Stimulated activated CD8-positive, alpha-beta memory T cell treated with anti-CD3 and anti-CD28 coated beads, Interleukin-15, amount 100 ng/mL, for 4 hours (primary cell): ENCODE measurements around the gene IKBKE.

ENCODE experiments used
- DNase-seq, 2 donors: peaks; one replicate each; pipeline ENCODE4 v3.0.0-alpha.2; 2020; ENCODE audit warnings: low read depth in 2 of 2

IKBKE gene

DNA sequence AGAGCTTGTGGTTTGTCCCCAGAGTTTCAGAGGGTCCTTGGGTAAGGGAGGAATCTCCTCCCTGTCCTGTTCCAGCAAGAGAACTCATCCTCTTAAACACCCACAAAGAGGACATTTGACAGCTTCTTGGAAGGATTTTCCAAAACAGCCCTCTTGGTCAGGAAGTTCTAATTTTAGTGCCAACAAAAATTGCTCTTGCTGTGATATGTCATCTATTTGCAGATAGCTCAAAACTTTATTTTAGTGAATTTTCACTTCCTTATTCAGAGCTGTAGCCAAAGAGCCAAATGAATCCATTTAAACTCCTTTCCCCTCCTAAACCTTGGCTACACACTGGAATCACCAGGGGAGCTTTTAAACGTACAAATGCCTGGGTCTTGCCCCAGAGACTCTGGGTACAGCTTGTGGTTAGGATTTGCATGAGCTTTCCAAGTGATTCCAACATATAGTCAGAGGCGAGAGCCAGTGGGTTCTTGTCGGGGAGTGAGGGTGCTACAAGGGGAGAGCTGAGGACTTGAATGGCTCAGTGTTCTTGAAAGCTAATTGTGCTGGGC lies 25.3 kb downstream of the IKBKE start:
- DNase-seq, result no peak

- DNase-seq, result no peak
These were observed 26.0 kb downstream of the IKBKE start for GRCh38 chr1:206496131-206496793.

GRCh38 chr1:206497363-206497762 lies 27.1 kb downstream of the IKBKE start:
- no peak for DNase-seq

DNA sequence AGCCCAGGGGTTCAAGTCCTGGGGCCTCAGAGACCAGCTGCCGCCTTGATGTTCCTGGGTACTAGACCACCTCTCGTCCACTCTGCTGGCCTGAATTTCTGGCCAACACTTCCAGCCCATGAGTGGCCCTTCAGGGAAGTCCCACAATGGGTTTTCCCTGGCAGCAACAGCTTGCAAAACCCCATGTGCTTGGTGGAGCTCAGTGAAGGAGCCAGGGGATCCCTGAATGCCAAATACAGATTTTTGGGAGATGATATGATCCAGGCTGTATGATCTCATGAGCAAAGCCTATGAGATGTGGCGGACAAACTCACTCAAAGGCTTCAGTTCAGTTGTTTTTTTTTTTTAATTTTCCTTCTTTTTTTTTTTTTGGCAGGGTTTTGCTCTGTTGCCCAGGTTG lies 27.5 kb downstream of the IKBKE start:
- DNase-seq, result no peak

- DNase-seq, result no peak
These were observed 28.4 kb downstream of the IKBKE start for GRCh38 chr1:206498685-206499084.

DNA sequence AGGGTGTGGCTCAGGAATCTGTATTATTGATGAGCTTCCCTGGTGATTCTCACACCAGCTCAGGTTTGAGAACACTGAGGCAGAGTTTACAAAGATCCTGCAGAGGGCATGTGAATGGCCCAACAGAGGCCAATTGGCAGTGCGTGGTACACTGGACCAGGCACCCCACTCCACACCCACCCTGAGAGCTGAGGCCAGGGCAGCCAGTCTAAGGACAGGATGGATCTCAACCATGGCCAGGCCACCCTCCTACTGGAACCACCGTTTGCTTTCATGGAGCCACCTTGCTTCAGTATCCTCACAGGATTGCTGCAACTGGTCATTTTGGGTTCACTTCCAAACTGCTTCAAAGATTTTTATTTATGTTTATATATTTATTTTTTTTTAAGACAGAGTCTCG lies 29.8 kb downstream of the IKBKE start:
- no peak for DNase-seq

DNA sequence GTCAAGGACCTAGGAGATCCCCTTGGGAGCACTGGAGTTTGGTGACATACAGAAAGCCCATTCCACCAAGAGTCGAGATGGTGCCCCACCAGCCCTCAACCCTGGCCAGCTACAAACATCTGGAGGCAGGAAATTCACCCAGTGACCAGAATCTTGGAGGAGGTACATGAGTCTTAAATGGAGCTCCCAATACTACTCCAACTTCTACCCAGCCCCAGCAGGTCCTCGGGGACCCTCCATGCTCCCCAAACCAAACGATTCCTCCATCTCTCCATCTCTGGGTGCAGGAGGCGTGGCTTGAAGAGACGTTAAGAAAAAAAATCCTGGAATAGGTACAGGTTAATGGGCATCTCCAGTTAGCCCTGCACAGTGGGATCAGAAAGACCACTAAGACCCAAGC lies 31.6 kb downstream of the IKBKE start:
- no peak for DNase-seq

- no peak for DNase-seq
These were observed 32.1 kb downstream of the IKBKE start for GRCh38 chr1:206502403-206502802.

DNA sequence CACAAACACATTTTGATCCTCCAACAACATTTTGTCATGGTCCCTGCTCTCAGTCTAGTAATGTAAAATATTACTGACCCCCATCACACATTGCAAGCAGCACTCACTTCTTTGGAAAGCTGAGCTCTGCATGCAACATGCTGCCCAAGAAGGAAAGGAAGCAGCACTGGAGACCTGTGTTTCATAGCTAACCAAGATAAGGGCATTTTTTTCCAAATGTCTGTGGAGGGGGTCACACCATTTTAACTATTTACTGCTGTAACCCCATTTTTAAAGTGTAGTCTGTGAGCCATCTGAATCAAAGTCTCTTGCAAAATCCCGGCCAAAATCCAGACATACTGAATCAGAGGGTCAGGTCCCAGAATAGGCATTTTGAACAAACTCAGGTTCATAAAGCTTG lies 32.5 kb downstream of the IKBKE start:
- no peak for DNase-seq

GRCh38 chr1:206503591-206504362 lies 33.5 kb downstream of the IKBKE start:
- DNase-seq, result peak in 1 of 2 donors; percentile 17

DNA sequence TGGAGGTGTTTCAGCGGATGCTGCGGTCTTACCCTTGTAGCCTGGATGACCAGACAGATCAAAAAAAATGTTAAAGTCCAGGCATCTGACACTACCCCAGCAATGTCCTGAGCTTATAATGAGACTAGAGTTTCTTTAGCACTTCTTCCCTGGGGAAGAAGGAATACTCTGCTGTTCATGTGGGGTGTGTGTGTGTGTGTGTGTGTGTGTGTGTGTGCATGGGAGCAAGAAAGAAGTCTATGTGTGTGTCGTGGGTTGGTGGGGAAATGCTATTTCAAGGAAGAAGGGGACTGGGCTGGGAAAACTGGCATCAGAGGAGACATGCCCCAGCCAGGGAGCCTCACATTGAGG lies 34.1 kb downstream of the IKBKE start:
- DNase-seq, result no peak

GRCh38 chr1:206505702-206506355 lies 35.6 kb downstream of the IKBKE start:
- DNase-seq, result no peak

DNA sequence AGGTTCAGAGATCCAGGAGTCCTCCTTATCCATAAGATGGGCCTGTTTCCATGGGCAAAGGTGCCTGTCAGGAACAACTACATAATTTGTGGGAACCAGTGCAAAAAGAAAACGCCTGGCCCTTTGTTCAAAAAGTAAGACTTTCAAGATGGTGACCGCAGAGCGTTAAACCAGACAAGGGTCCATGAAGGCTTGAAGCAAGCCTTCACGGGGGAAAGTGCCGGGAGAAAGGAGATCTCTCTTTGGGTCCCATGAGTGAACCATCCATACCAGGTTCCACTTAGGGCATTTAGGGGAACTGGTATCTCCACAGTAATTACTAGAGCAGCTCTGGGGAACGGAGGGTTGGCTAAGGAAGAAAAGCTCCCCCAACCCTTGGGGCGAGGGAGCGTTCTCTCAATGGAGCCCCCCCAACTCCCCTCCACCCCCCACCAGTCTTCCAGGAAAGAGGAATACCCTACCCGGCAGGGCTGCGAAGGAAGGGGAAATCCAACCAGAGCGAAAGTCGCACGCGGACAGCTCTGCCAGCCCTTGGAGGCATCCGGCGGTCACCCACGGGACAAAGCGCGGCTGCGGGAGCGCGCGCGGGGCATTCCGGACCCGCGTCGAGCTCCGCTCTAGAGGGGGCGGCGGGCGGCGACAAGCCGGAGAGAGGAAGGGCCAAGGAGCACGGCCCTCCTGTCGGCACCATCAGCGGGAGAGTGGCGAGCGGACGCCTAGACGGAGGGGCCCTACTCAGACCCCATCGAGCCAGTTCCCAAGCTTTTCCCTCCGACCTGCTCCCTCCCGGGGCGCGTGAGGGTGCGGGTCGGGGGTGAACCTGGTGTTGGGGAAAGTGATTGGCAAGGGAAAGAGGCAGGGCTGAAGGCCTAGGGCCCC lies 36.4 kb downstream of the IKBKE start:
- no peak for DNase-seq

GRCh38 chr1:206507284-206508129 lies 37.2 kb downstream of the IKBKE start, which contains the start of gene RASSF5:
Gene RASSF5, plus strand, starts transcription at chr1:206507531. Its CDS starts 72 bp downstream, at chr1:206507603.
- DNase-seq, result peak; percentile 58 to 60

GRCh38 chr1:206508130-206508889 lies 38.0 kb downstream of the IKBKE start:
- no peak for DNase-seq

- no peak for DNase-seq
These were observed 38.7 kb downstream of the IKBKE start for GRCh38 chr1:206508956-206509355.

DNA sequence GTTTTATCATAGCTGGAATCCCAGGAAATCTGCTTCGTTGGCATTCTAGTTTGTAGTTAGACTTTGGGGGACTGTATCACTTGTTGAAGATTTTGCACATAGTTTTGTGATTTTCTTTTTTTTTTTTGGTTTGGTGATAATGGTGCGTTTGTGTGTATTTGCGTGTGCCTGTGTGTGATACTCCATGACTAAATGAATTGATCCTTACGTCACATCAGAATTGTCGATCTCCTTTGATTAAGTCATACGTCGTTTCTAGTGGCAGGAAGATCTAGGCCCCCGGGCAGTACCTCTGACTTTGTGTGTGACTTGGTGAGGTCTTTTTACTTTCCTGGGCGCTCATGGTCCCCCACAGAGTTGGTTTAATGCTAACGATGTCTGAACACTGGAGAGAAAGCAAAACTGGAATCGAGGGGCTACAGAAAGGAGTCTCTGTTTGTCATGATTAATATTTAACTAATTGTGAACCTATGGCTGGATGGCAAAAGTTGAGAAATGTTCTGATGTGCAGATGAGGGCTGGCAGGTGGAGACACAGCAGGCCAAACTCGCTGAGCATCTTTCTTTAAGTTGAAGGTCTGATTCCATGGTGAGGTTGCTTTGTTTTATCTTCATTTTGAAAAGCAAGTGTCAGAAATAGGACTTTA lies 39.5 kb downstream of the IKBKE start:
- no peak for DNase-seq

GRCh38 chr1:206510371-206510770 lies 40.1 kb downstream of the IKBKE start:
- no peak for DNase-seq

GRCh38 chr1:206511362-206512057 lies 41.2 kb downstream of the IKBKE start:
- DNase-seq, result no peak
